SH-SY5Y (cell line): ENCODE measurements around the gene MOB3B.

Experiments
- GATA2 ChIP-seq: IDR thresholded peaks from 2 replicates; pipeline ENCODE4 v1.6.1; 2011; ENCODE audit warnings: mild to moderate bottlenecking, low read depth, low read length
- GATA3 ChIP-seq: IDR thresholded peaks from 2 replicates; pipeline ENCODE4 v1.6.1; 2011; ENCODE audit warnings: low read depth, mild to moderate bottlenecking, low read length, moderate library complexity

- no peak for TF ChIP-seq GATA3
- no peak for TF ChIP-seq GATA2
Observed at GRCh38 chr9:27341545-27342294, 187.9 kb downstream of the MOB3B start.
